GM19438 (cell line): ENCODE data around the gene HBG1.
A peak's percentile ranks its signal among the peaks of the same experiment; 100 is the strongest.
"Not testable (repeated sequence)": the region's sequence is repeated elsewhere in the genome, so short reads cannot be mapped to it uniquely, and the experiment has no call there.

ENCODE experiments used
- ATAC-seq: cut with Tn5 transposase; IDR thresholded peaks from one replicate; pipeline ENCODE4 v1.9.1; 2021; ENCODE audit warnings: low read depth; ENCODE audit not compliant: unreplicated experiment

HBG1 gene

DNA sequence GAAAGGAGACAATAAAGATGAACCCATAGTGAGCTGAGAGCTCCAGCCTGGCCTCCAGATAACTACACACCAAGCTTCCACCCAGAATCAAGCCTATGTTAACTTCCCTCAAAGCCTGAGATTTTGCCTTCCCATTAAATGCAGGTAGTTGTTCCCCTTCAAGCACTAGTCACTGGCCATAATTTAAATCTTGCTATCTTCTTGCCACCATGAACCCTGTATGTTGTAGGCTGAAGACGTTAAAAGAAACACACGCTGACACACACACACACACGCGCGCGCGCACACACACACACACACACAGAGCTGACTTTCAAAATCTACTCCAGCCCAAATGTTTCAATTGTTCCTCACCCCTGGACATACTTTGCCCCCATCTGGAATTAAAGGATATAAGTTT lies 1.2 kb downstream of the HBG1 start:
- not testable (repeated sequence) for ATAC-seq

DNA sequence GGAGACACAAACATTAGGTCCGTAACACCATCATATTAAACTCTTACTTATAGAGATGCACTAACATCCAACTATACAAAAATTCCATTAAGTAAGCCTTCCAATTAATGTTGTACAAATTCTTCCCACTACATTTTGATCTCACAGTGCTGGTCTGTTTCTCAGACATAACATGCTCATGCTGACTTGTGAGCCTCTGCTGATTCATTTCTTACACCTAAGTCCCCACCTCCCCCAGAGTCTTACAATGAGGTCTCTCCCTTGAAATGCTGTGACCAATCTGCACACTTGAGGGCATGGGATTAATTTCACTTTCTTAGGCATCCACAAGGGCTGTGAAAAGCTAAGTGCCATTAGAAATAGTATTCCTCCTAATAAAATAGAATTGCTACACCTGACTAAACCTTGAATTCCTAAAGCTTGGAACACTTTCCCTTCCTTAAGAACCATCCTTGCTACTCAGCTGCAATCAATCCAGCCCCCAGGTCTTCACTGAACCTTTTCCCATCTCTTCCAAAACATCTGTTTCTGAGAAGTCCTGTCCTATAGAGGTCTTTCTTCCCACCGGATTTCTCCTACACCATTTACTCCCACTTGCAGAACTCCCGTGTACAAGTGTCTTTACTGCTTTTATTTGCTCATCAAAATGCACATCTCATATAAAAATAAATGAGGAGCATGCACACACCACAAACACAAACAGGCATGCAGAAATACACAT lies 2.0 kb downstream of the HBG1 start:
- no peak for ATAC-seq

DNA sequence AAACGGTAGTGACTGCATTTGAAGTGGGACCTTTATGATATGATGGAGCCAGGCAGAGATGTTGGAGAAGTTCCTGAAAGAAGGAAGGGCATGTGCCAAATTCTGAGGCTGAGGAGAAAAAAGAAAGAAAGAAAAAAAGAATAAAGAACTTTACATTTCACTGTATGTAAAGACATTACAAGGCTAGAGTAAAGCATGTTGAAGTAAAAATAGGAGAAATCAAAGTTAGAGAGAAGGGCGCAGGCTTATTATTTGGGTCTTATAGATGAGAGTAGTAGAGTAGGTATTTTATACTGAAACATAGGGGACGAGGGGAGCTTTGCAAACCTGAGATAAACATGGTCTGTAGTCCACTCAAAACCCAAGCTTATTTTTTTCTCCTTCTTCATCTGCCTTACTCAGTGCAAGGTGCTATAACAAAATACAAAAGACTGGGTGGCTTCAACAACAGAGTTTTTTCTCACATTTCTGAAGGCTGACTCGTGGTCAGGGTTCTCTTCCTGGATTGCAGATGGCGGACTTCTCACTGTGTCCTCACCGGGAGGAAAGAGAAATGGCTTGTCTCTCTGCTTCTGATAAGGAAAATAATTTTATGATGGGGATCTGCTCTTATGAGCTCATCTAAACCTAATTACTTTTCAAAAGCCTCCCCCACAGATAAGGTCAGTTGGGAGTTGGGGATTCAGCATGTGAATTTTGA lies 2.7 kb downstream of the HBG1 start:
- no peak for ATAC-seq

DNA sequence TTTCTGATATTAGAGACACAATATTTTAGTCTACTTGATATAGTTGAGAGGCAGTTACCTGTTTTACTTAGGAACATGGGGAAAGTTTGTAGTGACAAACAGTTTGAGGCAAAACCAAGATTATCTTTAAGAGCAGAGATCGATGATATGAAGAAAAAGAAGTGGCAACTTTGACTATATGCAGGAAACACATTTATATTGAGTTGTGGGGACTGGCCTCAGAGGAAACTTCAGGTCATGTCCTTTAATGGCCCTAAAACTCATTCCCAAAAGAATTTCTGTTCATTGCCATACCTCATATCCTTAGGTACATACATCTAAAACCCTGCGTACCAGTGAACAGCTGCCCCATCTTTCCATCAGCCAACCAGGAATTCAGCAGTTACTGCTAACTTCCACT lies 4.5 kb downstream of the HBG1 start:
- no peak for ATAC-seq

DNA sequence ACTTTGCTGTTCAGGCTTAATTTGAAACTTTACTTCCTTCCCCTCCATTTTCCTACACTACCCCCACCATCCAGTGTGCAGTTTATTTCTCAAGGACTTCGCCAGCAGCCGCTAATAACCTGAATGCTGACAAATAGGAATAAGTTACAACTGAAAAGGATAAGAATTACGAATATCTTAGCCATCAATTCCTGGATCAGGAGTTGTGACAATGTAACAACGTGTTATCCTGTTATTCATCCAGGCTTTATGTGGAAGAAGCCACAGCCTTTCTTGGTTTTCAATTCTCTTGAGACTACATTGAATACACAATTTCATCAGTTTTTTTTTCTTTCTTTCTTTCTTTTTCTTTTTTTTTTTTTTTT lies 5.9 kb downstream of the HBG1 start:
- no peak for ATAC-seq

DNA sequence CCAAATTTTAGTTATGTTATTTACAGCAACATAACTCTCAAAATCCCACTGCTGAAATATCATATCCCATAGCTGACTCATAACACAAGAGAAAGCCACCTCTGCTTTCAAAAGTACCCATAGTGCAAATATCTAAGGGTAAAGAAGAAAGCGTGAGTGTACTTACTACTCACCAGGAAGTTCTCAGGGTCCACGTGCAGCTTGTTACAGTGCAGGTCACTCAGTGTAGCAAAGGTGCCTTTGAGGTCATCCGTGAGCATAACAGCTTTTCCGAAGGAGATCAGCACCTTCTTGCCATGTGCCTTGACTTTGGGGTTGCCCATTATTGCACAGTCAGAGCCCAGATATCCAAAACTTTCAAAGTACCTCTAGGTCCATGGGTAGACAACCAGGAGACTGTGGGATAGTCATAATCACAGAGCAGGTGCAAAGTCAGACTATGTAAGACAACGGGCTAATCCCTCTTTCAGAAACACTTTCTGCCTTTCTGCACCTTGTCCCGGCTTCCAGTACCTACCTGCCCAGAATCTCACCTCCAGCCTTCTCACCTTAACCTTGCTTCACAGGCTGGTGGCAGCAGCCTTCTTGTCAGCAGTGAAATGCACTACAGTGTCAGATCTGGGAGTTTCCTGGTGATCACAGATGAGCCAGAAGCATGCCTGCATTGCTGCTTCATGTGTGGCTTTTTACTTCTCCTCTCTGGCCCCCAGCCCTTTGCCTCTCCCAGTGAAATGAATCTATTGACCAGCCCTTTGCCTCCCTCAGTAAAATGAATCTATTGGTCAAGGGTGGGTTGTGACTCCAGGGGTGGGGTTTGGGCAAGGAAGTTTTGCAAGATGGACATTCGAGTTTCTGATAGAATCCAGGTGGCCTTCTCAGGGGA lies 6.5 kb downstream of the HBG1 start:
- ATAC-seq, result peak; percentile 64

DNA sequence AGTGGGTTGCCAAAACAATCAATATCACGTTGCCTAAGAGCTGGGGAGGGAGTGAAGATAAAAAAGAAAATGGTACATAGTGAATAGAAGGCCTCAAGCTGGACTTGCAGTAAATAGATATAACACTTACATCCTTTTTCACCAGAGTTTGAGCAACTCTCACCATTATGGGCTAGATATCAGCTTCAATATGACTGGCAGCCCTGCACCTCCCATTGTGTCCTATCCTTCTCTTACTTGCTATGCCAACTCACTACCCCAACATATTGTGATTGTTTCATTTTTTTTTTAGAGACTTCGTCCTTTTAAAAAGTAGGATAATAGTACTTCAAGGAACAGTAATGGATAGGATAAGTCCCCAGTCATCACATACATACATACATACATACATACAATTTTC lies 7.4 kb downstream of the HBG1 start:
- no peak for ATAC-seq

DNA sequence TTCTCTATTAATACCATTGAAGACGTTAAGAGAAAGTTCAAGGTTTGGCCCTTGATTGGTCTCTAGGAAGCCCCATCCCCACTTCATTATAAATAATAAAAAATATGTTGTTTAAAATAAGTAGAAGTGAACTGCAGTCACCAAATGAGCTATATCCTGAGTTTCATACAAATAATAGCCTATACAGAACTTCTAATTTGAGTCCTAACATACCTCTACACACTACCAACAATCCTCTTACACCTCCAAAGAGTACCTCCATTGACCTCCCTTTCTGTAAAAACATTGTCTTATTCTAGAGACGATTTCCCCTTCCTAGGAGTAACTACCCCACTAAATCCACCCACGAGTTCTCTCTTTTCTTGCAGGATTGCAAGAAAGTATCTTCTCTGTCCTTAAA lies 8.2 kb downstream of the HBG1 start:
- no peak for ATAC-seq

DNA sequence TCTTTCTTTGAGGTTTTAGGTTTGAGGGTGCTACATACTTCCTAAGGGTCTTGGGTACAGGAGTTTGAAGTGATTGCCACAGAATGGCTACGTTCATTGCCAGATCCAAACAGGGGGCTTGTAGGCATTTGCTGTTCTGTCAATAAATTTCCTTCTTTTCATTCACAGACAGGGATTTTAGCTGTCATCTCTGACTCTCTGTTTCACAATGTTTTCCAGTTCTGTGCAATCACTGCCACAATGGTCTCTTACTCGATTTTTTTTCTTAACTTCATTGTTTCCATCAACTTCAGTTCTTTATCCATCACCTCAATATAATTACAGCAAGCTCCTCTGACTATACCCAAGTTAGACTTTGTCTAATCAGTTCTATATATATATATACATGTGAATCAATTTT lies 9.2 kb downstream of the HBG1 start:
- no peak for ATAC-seq

DNA sequence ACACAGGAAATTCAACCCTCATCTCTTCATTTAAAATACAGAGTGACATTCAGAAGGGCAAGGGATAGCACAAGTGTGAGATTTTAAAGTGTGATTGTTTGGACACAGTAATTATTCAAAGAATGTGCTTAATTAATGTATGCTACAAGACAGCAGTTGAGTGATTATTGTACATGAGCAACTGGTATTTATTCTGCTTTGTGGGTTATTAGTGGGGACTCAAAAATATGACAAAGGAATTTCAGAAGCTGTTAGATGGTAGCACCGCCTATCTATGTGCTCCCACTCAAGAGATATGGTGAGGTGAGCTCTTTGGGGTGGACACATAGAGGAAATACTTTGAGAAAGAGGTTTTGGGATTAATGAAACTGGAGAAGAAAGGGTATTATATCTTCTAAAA lies 9.6 kb downstream of the HBG1 start:
- ATAC-seq, result no peak

DNA sequence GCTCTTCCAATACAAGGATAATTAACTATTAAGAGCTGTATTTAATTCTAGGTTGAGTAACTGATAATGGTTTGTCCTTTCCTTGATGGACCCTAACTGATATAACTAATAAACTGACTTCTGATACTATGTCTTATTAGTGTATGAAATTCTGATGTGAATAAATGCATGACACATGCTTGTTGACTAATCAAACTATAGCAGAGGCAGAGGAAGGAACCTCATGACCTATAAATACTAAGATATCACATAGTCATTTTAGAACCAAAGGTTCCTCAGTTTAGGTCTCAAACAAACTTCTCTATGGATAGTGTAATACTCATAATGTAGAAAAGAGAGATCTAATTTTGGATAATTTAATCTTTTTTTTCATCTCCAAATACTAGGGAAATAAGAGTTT lies 10.6 kb downstream of the HBG1 start:
- ATAC-seq, result no peak

DNA sequence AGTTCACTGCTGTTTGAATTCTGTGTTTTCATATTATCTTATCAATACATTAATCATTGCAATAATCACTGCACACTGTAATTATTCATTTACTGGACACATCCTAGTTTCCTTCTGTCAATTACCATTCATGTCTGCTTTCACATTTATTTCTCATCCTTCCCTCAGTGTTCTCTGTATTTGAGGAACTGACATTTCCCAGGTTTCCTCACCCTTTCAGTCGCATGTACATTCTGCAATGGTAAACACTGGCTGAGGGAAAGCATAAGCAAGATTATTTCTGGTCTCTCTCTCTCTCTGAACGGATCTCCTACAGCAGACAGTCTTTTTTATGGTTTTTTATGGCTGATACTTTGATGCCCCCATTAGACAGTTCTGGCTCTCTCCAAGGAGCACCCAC lies 11.2 kb downstream of the HBG1 start:
- no peak for ATAC-seq

DNA sequence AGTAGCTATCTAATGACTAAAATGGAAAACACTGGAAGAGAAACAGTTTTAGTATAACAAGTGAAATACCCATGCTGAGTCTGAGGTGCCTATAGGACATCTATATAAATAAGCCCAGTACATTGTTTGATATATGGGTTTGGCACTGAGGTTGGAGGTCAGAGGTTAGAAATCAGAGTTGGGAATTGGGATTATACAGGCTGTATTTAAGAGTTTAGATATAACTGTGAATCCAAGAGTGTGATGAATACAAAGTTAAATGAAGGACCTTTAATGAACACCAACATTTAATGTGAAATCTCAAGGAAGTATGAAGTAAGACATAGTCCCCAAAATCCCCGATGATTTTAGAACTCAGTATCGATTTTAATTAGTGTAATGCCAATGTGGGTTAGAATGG lies 12.2 kb downstream of the HBG1 start:
- ATAC-seq, result no peak

DNA sequence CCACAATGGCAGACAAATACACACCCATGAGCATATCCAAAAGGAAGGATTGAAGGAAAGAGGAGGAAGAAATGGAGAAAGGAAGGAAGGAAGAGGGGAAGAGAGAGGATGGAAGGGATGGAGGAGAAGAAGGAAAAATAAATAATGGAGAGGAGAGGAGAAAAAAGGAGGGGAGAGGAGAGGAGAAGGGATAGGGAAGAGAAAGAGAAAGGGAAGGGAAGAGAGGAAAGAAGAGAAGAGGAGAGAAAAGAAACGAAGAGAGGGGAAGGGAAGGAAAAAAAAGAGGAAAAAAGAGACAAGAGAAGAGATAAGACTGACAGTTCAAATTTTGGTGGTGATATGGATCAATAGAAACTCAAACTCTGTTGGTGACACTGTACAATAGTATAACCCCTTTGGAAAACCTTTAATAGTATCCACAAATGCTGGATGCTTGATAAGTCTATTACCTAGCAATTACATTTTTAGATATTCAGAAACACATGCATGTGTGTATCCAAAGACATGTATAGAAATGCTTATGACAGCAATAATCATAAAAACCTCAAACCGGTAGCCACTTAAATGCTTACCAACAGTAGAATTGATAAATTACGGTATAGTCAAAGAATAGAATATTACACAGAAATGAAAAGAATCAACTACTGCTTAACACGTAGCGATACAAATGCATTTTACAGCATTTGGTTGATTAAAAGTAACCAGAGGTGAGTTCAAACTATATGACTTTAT lies 14.1 kb downstream of the HBG1 start:
- ATAC-seq, result no peak

DNA sequence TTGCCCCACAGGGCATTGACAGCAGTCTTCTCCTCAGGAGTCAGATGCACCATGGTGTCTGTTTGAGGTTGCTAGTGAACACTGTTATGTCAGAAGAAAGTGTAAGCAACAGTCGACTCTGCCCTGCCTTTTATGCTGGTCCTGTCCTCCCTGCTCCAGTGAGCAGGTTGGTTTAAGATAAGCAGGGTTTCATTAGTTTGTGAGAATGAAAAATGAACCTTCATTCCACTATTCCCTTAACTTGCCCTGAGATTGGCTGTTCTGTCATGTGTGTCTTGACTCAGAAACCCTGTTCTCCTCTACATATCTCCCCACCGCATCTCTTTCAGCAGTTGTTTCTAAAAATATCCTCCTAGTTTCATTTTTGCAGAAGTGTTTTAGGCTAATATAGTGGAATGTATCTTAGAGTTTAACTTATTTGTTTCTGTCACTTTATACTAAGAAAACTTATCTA lies 15.2 kb downstream of the HBG1 start, which contains the start of gene HBD:
Gene HBD (minus strand): TSS at position 103 of the 454 bp plus-strand sequence. CDS start 50 bp downstream, at position 53.
- peak; percentile 89 for ATAC-seq

DNA sequence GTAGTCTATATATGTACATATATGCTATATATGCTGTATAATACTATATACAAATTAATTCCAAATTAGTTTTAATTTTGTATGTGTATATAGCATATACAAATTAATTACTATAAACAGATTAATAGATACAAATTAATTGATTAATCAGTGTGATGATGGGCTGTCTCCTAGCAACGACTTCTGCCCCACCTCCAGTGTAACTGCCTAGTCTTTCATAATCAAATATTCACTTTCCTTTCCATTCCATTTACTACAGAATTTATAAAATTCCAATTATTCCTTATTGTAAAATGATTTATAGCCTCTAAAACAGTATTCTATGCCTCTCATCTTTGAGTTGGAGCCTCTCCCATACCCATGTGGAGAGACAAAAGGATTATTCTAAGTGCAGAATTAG lies 16.4 kb downstream of the HBG1 start:
- ATAC-seq, result no peak

DNA sequence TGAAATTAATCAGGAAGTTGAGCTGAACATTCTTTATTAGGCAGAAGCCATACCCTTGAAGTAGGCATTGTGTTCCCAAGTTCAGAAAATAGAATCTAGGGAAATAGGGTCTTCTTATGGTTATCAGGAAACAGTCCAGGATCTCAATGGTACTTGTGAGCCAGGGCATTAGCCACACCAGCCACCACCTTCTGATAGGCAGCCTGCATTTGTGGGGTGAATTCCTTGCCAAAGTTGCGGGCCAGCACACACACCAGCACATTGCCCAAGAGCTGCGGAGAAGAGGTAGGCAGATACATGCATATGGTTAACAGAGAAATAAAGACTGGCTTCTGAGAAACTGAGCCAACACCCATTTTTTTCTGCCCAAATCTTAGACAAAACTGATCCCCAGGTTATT lies 16.8 kb downstream of the HBG1 start:
- ATAC-seq, result no peak

DNA sequence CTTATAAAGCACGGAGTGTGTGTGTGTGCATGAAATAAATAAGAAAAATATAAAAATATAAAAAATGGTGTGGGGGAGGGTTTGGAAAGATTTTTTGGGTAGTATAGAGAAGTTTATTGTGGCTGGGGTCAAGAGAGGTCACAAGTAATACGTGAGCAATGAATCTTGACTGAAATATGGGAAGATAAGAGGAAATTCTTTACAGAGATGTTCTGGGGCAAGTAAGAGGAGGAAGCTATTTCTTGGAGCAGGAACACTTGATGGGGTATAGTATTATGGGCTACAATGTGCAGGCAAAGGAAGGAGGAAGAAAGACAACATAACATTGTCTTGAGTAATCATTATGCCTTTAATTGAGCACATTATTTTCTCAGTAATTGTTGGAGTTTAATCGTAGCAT lies 17.5 kb downstream of the HBG1 start:
- ATAC-seq, result no peak

DNA sequence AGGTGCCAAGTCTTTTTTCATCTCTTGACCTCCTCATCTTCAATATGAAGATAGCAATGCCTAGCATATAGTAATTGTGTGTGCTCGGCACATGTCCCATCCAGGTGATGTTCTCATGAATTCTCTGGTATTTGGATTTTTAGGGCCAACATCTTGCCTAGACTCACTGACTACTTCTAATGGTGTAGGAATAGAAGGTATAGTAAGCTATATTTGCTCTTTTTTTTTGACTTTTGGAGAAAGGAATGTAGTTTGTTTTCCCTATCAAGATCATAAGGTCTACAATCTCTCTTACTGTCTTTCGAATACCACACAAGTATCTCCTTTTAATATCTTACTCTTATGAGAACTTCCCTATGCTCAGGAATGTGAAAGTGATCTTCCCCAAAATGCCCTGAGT lies 18.5 kb downstream of the HBG1 start:
- ATAC-seq, result no peak

DNA sequence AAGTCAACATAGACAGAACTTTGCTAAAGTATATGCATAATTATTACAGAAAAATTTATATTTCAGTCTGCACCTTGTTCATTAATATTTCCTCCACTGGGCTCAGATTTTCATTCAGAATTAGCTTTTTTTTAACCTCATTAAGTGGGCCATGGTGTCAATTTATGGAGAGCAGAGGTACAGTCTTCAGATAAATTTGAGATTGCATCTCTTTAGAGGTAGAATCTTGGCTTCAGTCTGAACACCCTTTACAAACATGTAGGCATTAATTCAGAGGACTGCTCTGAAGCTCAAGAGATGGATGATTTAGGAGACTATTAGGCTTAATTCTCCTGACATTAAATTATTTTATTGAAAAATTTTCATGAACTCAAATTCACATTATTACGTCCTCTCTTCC lies 19.4 kb downstream of the HBG1 start:
- no peak for ATAC-seq

DNA sequence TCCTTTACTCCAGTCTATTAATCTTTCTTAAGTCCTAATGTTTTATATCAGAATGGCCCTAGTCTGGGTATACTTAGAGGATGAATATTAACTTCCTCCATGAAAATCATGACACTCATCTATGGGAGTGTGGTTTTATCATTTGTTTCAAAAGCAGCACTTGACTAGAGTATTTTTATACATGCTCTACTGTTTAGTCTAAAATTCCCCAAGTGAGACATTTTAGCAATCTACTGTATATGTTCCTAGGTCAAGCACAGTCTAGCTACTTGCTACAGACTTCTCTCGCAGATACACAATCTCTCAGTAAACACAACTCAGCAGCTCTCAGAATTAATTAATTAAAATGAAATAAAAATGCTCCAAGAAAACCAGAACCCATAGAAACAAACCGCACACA lies 19.9 kb downstream of the HBG1 start:
- no peak for ATAC-seq
